ENCODE data around the gene GORAB. TPM values are rescaled to one million over a fixed set of nuclear protein-coding genes. Genes with fewer than 3 reads are reported as not detected.

Gene GORAB, protein sequence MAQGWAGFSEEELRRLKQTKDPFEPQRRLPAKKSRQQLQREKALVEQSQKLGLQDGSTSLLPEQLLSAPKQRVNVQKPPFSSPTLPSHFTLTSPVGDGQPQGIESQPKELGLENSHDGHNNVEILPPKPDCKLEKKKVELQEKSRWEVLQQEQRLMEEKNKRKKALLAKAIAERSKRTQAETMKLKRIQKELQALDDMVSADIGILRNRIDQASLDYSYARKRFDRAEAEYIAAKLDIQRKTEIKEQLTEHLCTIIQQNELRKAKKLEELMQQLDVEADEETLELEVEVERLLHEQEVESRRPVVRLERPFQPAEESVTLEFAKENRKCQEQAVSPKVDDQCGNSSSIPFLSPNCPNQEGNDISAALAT
- 5.8 and 7.1 TPM in 2 replicates for total RNA-seq (2014; rRNA removed; shearing (Covaris generic))

DNA sequence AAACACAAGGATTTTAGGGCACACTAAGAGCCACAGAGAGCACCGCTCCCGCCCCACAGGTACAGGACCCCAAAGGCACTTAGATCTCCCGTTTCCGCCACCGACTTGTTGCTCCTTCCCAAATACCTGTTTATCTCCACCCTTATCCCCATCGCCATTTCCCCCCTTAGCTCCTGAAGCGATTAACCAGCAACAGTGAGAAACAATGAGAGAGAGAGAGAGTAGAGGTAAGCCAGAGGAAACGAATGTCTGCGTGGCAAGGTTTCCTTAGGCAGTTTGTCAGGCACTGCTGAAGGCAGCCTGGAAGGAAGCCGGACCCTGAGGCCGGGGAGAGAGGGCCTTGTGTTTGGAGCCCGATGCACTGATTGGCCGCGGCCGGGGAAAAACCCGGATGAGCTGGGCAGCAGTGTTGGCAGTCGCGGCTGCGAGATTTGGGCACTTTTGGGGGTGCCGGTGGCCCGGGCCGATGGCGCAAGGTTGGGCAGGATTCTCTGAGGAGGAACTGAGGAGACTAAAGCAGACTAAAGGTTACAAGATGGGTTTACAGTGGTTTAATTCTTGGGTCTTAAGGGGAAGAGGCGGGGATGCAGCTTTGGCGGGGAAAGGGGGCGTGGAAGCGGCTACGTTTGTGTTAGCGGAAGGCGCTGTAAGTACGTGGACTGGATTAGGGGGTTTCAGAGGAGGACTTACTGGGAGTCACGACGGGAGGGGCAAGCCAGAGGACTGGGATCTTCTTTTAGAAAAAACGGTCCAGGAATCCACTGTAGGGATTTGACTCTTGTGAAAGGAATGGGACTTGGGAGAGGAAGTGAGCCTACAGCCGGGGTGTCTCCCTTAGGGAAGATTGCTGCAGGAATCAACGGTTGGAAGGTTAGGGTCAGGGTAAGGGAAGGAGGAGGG is at the start of gene GORAB:
Gene GORAB (plus strand): TSS at position 409 of the 900 bp plus-strand sequence. CDS start 58 bp downstream, at position 467.
- DNase-seq (ENCODE audit: low spot score): peak; percentile 86

DNA sequence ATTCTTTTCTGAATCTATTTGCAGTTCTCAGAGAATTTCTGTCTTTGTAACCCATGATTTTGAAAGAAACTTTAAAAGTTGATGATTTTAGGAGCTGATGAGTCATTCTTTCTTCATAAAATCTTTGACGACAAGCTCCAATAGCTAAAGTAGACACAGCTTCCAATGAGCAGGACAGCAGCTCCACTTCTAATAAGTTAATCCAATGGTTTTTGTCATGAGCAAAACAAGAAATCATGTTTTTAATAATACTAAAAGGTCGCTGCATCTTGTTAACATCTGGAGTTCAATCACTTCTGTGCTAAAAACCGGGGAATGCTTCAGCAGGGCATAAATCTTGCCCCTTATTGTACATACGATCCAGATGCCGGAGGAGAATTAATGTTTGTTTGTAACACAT is 48.9 kb upstream of the GORAB start:
- no peak for DNase-seq (ENCODE audit: low spot score)

DNA sequence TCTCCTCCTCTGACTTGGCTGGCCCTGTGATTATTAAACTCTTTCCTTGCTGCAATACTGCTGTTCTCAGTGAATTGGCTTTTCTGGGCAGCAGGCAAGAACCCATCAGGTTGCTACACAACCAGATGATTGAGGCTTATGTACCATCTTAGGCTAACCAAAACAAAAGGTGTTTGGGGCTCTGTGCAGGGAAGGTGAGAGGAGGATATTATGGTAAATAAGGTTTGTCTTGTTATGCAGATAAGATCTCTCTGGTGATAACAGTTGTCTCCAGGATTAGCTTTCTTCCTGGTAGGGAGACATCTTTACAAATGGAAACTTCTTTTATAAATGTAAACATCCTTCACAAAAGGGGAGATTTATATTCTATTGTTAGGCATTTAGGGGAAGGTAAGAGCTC is 44.5 kb upstream of the GORAB start:
- DNase-seq (ENCODE audit: low spot score): no peak

DNA sequence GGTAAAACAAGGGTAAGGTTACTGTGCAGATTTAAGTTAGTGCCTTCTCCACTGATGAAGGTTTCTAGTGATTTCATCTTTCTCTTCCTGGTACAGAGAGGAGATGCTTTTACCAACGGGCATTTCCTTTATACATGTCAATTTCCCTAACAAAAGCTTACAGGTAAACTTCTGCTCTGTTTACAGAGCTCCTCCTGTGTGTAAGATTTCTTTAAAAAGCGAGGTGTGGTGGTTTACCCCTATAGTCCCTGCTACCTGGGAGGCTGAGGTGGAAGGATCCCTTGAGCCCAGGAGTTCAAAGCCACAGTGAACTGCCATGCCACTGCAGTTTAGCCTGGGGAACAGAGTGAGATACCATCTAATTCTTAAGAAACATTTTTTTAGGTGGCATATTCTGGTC is 40.7 kb upstream of the GORAB start:
- no peak for DNase-seq (ENCODE audit: low spot score)

DNA sequence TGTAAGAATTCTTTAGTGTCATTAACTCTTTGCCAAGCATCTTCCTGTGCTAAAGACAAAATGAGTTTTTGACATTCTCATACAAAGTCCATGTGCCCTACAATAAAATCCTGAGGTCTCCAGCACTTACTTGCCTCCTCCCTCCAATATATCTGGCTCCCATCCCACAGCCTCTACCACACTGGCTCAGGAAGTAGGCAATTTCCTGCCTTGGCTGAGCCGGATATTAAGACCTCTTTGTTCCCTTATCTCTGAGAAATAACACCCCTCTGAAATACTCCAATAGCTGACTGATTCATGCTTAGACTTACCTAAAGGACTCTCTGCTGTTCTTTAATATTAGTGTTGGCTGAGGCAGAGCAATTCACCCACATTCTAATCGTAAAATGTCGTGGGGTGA is 37.6 kb upstream of the GORAB start:
- peak; percentile 67 for DNase-seq (ENCODE audit: low spot score)

DNA sequence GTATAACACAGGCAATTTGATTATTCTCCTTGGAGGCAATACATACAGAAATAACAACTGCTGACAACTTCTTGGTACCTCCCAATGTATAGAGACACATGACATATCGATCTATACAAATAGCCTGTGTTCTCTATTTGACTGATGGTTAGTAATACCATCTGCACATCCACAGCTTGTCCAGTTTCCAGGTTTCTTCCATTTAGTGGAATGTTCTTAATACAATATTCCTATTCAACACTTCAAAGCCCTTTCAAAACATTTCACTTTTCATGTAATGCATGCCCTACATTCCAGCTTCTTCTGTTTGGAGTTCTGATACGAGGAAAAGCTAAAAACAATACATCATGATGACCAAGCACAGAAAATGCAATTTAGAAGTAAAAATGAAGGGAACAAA is 37.0 kb upstream of the GORAB start:
- no peak for DNase-seq (ENCODE audit: low spot score)

DNA sequence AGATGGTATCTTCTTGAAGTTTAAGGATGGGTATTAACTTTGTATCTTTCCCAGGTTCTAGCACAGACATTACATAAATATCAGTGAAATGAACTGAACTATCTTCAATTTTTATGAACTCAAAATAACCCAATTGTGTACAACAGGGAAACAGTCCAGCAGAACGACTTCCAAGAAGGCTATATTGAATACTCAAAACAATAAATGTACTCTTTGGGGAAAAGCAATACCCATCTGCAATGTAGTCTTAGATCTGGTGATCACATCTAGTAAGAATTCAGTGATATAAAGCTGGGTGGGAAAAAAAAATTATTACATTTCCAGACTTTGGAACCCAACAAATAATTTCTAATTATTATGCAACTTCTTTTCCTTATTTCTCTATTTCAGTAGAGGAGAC is 33.1 kb upstream of the GORAB start:
- no peak for DNase-seq (ENCODE audit: low spot score)

DNA sequence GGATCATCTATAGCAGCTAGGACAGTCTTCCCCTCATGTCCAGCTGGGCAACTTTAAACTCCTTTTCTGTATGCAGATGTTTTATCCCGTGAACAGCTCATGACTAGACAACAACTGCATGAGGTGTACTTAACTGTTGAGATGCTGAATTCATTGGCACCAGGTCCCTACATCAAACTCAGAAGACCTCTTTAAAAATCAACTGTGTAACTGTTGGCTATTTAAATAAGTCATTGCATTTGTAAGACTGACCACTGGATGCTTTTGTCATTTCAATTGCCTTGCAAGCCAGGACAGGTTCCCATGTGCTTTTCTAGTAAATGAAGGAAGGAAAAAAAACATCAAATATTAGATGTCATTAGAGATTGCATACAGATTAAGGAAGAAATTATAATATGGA is 28.3 kb upstream of the GORAB start:
- no peak for DNase-seq (ENCODE audit: low spot score)

DNA sequence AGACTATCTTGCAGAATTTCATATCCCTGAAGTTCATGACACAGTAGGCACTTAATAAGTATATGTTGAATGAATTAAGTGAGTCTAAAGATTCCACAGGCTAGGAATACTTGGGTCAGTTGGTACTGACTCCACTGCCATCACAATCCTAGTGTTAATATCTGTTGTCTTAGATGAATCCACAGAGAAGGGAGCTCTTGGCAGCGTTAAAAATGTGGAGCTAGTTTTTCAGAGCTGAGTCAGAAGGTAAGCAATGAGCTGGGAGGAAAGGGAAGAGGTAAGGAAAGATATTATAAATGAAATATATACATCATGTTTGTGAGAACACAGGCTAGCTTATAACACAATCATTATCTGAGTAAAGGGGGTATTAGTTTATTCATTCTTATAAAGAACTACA is 21.8 kb upstream of the GORAB start:
- no peak for DNase-seq (ENCODE audit: low spot score)

DNA sequence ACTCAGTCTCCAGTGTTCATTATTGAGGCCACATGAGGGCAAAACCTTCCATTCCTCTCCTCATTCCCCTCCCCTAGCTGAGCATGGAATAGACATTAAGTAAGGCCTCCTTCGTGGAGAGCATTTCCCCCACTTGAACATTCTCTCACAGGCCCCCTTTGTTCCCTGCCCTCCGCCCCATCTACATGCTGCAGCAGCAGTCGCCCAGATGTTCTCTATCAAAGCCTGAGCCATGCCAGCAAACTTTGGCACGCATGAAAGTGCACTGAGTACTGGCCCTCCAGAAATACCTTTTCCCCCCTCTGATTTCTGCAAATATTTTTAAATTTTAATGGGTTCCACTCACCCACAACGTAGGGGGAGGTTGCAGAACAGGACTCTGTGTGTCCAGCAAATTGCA is 20.9 kb upstream of the GORAB start:
- no peak for DNase-seq (ENCODE audit: low spot score)

DNA sequence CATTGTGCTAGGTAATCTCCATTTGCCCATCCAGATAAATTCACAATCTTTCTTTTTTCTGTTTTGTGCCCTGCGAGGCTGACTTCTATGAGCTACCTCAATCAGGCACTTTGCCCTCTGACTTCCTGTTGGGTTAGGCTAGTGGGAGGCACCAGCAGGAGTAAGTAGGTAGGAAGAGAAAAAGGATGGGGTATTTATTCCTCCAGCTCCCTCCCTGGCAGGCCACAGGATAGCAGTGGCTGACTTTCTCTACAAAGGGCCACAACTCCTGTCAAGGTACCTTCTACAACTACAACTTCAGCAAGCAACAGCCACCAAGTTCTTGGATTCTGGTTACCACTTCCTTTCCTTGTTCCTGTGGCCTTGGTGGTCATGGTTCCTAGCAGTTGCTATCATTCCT is 18.8 kb upstream of the GORAB start:
- no peak for DNase-seq (ENCODE audit: low spot score)

DNA sequence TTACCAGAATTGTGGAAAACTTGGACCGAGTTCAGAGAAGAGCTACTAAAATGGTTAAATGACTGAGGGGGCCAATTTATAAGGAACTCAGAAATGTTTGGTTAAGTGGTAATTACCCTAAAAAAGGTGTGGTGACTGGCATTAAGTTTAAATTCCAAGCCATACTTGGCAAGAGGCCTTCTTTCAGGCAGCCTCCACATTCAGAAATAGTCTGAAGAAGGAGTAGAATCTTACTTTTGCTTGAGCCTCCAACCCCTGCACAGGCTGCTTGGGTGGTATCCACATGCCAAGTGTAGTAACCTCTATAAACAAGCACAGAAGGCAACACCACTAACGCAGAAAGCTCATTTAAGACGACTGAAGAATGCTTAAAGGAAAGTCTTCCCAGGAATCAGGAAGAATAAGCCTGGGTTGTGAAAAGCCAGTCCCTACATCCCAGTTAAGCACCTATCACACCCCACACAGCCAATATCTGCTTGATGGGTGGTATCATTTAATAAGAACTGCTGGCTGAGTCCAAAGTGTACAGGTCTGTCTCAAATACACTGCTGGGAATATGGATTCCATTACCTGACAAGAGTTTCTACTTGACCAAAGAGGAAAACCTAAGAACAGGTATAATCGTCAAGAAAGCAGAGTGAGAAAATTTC is 13.7 kb upstream of the GORAB start:
- no peak for DNase-seq (ENCODE audit: low spot score)

DNA sequence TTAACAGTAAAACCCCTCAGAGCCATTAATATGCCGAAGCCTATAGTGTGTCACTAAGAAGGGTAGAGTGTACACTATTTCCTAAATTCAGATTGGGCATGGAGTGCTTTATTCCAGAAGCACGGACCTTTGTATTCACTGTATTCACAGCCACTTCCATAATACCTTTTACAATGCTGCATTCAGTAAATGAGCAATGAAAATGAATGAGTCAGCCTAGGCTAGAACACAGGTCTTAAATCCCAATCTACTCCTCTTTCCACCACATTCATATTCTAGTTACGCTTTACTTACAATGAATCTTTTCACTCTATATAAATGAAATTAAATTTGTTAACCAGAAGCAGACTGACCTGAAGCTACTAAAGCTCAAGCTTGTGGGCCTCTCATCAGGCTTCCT is 13.0 kb upstream of the GORAB start:
- no peak for DNase-seq (ENCODE audit: low spot score)

DNA sequence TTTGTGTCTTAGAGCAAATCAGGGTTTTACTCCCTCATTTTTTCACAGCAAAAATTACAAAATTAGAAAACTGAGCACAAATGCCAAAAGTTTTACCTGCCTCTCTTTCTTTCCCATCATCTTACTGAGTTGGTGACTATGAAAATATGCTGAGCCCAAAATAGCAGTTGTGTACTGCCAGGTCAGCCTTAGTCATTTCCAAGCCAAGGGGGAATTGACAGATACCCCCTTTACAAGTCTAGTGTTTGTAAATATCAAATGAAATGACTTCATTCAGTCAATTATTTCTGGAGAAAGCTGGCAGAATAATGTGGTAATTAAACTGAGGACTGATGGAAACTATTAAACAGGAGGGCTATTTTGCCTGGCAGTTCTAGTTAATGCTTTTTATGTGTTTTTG is 11.4 kb upstream of the GORAB start:
- DNase-seq (ENCODE audit: low spot score): no peak

DNA sequence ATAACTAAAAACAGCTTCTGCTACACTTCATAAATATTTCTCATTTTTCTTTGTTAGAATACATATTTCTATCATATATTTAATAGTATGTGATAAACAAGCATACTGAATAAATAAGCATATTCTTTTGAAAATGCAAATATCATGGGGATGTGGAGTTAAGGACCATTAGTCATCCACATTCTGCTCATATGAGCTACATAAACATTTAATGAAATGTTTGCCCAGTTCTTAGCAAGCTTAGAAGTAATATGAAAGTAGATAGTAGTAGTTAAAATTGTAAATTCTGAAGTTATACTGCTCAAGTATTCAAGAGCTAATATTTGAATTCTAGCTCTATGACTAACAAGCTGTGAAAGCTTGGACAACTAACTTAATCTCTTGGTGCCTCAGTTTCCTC is 10.1 kb upstream of the GORAB start:
- no peak for DNase-seq (ENCODE audit: low spot score)

DNA sequence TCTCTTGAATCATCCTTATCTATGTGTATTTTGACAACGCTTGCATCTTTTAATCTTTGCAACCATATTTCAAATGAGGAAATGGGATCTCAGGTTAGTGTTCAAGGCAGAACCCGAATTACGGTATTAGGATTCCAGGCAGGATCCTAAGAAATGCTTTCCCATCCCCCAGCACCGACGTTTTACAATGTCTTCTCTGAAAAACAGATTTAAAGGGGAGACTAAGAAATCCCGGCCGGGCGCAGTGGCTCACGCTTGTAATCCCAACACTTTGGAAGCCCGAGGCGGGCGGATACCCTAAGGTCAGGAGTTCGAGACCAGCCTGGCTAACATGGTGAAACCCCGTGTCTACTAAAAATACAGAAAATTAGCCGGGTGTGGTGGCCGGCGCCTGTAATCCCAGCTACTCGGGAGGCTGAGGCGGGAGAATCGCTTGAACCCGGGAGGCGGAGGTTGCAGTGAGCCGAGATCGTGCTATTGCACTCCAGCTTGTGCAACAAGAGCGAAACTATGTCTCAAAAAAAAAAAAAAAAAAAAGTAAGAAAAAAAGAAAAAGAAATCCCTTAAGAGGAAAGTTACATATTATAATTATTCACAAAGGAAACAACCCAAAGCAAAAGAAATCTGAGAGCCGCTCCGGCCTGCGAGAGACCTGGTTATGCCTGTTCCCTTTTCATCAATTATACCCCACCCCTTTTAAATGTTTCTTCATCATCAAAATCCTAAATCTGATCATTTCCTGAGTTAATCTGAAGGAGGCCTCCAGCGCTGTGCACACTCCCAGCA is 801 bp upstream of the GORAB start:
- no peak for DNase-seq (ENCODE audit: low spot score)

DNA sequence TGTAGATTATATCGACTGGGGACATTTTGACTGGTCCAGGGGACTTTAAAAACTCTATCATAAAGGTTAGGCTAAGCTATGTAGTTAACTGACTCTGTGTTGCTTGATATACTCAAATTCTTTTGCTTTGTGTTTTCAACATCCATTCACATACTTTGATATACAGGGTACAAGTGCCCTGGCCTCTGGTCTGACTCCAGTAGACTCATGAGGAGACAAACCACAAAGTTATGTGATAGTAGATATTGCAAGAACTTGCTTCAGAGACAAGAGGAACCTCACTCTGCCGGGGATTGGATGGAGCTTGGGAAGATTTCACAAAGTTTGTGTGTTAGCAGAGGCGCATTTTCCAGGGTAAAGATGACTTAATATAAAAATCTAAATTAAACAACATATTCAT is 1.3 kb downstream of the GORAB start:
- no peak for DNase-seq (ENCODE audit: low spot score)

DNA sequence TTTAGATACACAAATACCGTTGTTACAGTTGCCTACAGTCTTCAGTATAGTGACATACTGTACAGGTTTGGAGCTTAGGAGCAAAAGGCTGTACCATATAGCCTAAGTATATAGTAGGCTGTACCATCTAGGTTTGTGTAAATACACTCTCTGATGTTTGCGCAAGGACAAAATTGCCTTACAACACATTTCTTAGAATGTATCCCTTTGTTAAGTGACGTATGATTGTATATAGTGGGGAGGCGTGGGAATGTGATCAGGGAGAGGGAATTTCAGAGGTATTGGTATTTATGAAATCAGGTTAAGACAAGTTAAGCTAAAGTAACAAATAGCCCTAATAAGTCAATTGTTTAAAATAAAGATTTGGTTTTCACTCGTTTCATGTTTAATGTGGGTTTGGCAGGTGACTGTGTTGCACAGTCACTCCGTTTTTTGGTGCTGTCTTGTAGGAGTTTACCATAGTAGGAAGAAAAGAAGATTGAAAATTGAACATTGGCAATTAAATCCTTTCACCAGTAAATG is 2.7 kb downstream of the GORAB start:
- no peak for DNase-seq (ENCODE audit: low spot score)

DNA sequence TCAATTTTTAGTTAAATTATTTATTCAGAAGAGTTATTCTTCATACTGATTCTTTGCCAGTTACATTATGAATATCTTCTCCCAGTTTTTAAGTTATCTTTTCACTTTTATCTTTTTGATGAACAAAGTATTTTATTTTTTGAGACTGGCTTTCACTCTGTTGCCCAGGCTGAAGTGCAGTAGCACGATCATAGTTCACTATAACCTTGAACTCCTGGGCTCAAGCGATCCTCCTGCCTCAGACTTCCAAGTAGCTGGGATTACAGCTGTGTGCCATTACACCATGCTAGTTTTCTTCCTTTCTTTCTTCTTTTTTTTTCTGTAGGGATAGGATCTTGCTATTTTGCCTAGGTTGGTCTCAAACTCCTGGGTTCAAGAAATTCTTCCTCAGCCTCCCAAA is 3.5 kb downstream of the GORAB start:
- DNase-seq (ENCODE audit: low spot score): no peak

DNA sequence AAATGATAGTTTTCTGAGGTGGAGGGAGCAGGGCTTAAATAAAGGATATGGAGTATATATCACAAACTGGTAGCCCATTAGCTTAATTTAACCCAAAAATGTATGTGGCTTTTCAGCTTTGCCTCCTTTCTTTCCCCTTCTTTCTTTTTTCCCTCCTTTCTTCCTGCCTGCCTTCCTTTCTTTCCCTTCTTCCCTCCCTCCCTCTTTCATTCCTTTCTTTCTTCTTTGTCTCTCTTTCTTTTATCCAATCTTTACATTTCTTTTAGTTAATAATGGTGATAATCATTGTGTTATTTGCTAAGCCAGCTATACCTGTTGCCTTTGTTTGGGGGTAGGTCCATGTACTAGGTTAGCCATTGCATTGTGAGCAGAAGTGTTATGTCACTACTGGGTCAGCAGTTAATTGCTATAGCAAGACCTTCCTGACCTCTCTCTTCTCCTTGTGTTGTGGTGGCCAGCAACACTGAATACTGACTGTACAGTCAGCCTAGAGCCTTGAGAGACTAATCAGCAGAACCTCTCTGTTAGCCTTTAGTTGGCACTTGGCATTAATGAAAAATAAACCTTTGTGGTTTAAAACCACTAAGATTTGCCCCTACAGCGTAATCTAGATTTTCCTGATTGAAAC is 5.1 kb downstream of the GORAB start:
- no peak for DNase-seq (ENCODE audit: low spot score)

All from H4 (cell line).